ENCODE measurements around the gene CORO7.

Gene CORO7

GRCh38 chr16:4371357-4372000, 44.9 kb downstream of the CORO7 start, which contains the start of gene VASN:
TSS of gene VASN (plus strand) at chr16:4371848. CDS start at chr16:4380878, 9,030 bp downstream.
- peak; percentile 63 for DNase-seq (ENCODE audit: low read depth)

DNA sequence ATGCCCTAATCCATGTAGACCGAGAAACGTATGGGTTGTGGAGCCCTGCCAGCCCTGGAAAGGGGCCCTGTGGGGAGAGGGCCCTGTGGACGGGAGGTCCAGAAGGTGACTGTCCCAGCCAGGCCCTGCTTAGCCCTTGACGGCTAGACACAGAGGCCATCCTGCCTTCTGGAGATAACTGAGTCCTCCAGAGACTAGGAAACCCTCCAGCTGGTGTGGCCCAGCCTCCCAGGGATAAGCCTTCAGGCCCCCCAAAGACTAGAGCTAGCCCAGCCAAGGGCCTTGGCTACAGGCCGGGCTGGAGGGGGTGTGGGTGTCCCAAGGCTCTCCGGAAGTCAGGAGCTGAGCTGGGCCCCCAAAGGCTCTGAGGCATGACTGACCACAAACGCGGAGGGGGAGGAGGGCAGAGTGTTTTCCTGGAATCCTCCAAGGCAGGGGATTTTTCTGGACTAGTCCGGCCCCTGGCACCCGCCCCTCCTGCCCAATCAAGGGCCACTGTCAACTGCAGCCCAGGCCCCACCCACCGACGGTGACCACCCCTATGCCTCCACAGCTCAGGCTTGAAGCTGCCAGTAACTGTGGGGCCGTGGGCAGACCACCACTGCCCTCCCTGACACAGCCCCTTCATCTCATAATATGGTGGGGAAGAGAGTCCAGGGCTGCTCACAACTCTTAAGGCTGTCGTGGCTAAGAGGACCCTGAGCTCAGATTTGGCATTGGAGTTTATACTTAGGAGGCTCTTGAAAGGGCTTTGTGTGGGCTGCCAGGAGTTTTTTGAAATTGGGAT, 45.6 kb downstream of the CORO7 start:
- no peak for DNase-seq (ENCODE audit: low read depth)

- no peak for DNase-seq (ENCODE audit: low read depth)
Measured at GRCh38 chr16:4370151-4370550, 46.2 kb downstream of the CORO7 start.

GRCh38 chr16:4369007-4369733, 47.2 kb downstream of the CORO7 start:
- no peak for DNase-seq (ENCODE audit: low read depth)

DNA sequence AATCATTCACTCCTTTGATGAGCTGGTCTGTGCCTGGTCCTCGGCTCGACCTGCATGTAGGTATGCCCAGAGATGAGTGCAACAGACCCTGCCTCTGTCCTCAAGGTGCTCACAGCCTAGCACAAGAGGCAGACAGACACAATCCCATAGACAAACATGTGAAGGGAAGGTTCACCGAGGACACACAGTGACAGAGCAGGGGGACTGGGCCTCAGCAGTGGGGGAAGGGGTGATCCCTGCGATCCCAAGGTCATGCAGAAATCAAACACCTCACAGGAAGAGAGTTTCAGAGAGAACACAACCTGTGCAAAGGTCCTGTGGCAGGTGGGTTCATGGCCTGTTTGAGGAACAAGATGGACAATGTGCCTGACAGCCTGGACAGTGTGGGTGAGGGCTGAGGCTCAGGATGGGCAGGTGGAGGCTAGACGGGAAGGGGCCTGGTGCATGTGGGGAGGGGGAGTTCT, 49.0 kb downstream of the CORO7 start:
- no peak for DNase-seq (ENCODE audit: low read depth)

DNA sequence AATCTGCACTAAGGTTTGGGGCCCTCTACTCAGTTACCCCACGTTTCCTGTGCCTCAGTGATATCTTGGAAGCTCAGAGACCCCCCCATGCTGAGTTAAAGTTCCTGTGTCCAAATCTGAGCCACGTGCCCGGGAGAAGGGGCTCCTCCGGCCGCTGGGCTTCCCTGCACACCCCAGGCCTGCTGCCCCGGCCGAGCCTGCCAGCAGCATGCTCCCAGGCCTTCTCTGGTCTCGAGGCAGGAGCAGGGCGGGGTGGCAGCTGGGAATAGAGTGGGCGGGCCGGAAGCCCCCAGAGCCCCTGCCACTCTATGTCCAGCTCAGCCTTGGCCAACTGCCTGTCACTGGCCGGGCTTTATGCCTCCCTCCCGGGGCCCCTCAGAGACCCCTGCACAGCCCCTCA, 50.4 kb downstream of the CORO7 start:
- no peak for DNase-seq (ENCODE audit: low read depth)

DNA sequence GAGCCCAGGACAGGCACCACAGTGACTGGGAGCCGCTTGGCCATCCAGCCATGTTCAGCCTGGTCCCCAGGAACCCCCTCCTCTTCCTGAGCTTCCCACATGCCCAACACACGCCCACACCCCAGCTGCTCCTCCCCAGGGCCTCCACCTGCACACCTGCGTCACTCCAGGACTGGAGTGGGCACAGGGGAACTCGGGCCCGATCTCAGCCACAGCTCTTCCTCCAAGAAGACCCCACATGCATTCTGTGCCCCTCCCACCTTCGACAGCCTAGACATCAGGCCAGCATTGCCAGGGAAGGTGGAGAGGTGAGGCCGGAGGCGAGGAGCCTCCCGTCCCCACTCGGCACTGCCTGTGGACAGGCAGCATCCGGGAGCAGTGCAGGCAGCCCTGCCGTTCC, 50.8 kb downstream of the CORO7 start:
- no peak for DNase-seq (ENCODE audit: low read depth)

- DNase-seq (ENCODE audit: low read depth) = no peak
Measured at GRCh38 chr16:4365014-4365406, 51.4 kb downstream of the CORO7 start.

- DNase-seq (ENCODE audit: low read depth) = no peak
Measured at GRCh38 chr16:4364196-4365013, 52.0 kb downstream of the CORO7 start.

GRCh38 chr16:4362476-4363135, 53.8 kb downstream of the CORO7 start:
- DNase-seq (ENCODE audit: low read depth) = no peak

DNA sequence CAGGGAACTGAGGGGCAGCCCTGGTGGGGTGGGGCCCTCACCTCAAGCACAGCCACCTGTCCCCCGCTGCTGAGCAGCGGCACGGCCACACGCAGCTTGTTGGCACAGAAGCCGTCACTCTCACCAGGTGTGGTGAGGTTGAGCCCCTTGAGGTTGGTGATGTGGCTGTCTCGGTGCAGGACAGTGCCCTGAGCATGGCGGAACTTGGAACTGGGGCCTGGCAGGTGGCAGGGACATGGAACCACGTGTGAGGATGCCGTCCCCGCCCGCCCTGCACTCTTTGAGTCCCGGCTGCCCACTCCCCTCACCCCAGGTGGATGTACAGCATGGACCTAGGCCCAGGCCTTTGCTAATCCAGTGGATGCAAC, 54.5 kb downstream of the CORO7 start:
- no peak for DNase-seq (ENCODE audit: low read depth)

- no peak for DNase-seq (ENCODE audit: low read depth)
Measured at GRCh38 chr16:4361033-4361943, 55.1 kb downstream of the CORO7 start.

GRCh38 chr16:4360538-4361021, 55.8 kb downstream of the CORO7 start:
- no peak for DNase-seq (ENCODE audit: low read depth)

DNA sequence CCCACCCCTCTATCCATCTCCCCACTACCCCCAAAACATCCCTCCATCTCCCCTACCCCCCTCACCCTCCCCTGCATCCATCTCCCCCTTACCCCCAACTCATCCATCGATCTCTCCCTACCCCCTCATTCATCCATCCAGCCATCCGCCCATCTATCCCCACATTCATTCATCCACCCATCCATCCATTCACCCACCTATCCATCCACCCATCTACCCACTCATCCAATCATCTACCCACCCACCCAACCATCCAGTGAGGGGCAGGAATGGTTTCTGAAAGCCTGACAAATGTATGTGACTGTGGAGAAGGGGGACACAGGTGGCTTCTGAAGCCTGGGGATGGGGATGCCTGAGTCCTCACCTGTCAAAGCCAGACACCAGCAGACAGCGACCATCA, 56.5 kb downstream of the CORO7 start:
- no peak for DNase-seq (ENCODE audit: low read depth)

GRCh38 chr16:4358831-4359561, 57.4 kb downstream of the CORO7 start:
- peak; percentile 59 for DNase-seq (ENCODE audit: low read depth)

GRCh38 chr16:4358236-4358635, 58.2 kb downstream of the CORO7 start:
- DNase-seq (ENCODE audit: low read depth) = no peak

DNA sequence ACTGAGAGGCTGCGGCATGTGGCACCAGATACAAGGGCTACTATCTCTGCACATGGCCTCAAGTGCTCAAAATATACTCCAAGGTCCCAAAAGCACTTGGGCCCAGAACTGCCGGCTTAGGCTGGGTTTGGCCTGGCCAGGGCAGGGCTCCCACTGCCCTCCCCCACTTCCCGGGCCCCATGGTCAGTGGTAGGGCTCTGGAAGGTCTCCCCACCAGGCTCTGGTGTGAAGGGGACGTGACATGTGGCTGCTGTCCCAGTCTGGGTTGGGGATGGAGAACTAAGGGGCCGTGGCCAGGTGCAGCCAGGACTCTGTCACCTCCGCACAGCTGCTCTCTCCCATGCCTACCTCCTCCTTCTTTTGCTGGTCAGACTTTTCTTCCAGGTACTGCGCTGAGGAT, 59.6 kb downstream of the CORO7 start:
- DNase-seq (ENCODE audit: low read depth) = no peak

- DNase-seq (ENCODE audit: low read depth) = no peak
Measured at GRCh38 chr16:4354512-4355409, 61.6 kb downstream of the CORO7 start.

GRCh38 chr16:4353675-4354074, 62.7 kb downstream of the CORO7 start:
- no peak for DNase-seq (ENCODE audit: low read depth)
